AG09309 (cell line): ENCODE data around the gene HPSE2.

Experiments used
- DNase-seq: peaks from one replicate; pipeline ENCODE4 v3.0.0-alpha.2; 2010; ENCODE audit warnings: low read depth
- H3K4me3 ChIP-seq: 2 replicates; pipeline ENCODE4 v1.5.1; 2011; ENCODE audit warnings: mild to moderate bottlenecking, low read depth, low read length, moderate library complexity; ENCODE audit not compliant: control insufficient read depth
- CTCF ChIP-seq: IDR thresholded peaks from 2 replicates; pipeline ENCODE4 v1.5.1; 2011; ENCODE audit warnings: mild to moderate bottlenecking, low read depth, low read length, inconsistent platforms; ENCODE audit not compliant: insufficient read depth, control insufficient read depth; ENCODE audit errors: missing control alignments

The HPSE2 gene

GRCh38 chr10:99058762-99059161, 176.9 kb downstream of the HPSE2 start:
- no peak for TF ChIP-seq CTCF
- no peak for DNase-seq
- H3K4me3 ChIP-seq = no peak overlapping the region

GRCh38 chr10:99057936-99058690, 177.5 kb downstream of the HPSE2 start:
- no peak overlapping the region for H3K4me3 ChIP-seq
- DNase-seq = no peak
- TF ChIP-seq CTCF = no peak

- DNase-seq = no peak
- H3K4me3 ChIP-seq = no peak overlapping the region
- no peak for TF ChIP-seq CTCF
These were observed 190.0 kb downstream of the HPSE2 start for GRCh38 chr10:99045671-99046070.

GRCh38 chr10:99042051-99042771, 193.4 kb downstream of the HPSE2 start:
- no peak for TF ChIP-seq CTCF
- no peak overlapping the region for H3K4me3 ChIP-seq
- DNase-seq = no peak

GRCh38 chr10:99041468-99041867, 194.2 kb downstream of the HPSE2 start:
- H3K4me3 ChIP-seq = no peak overlapping the region
- TF ChIP-seq CTCF = no peak
- DNase-seq = no peak

- TF ChIP-seq CTCF = no peak
- no peak for DNase-seq
- H3K4me3 ChIP-seq = no peak overlapping the region
These were observed 221.8 kb downstream of the HPSE2 start for GRCh38 chr10:99013885-99014284.
